Hepatocyte (in vitro differentiated cells): ENCODE results near the gene CRYGB. TPM values are rescaled to one million over a fixed set of nuclear protein-coding genes. Genes with fewer than 3 reads are reported as not detected.

Experiments used
- DNase-seq: peaks from one replicate; pipeline ENCODE4 v3.0.0-alpha.2; 2016; ENCODE audit warnings: low spot score
- H2AFZ ChIP-seq: fragments of 200-600 bp; sonication (generic); 2 replicates; pipeline ENCODE4 v1.6.0; 2016; ENCODE audit warnings: antibody characterized with exemption, mild to moderate bottlenecking
- H3K27ac ChIP-seq: fragments of 200-600 bp; sonication (generic); 2 replicates; pipeline ENCODE4 v1.5.1; 2016; ENCODE audit warnings: mild to moderate bottlenecking
- H3K27me3 ChIP-seq: fragments of 200-600 bp; sonication (generic); 2 replicates; pipeline ENCODE4 v1.6.1; 2016
- H3K36me3 ChIP-seq: fragments of 200-600 bp; sonication (generic); replicated peaks from 2 replicates; pipeline ENCODE4 v1.5.1; 2016; ENCODE audit warnings: low read depth; ENCODE audit not compliant: insufficient read depth
- H3K4me1 ChIP-seq: fragments of 200-600 bp; sonication (generic); 2 replicates; pipeline ENCODE4 v1.5.1; 2016; ENCODE audit warnings: mild to moderate bottlenecking, moderate library complexity; ENCODE audit not compliant: insufficient read depth
- H3K4me2 ChIP-seq: fragments of 200-600 bp; sonication (generic); 2 replicates; pipeline ENCODE4 v1.6.0; 2016
- H3K4me3 ChIP-seq: fragments of 200-600 bp; sonication (generic); 2 replicates; pipeline ENCODE4 v1.5.1; 2016; ENCODE audit warnings: mild to moderate bottlenecking
- H3K79me2 ChIP-seq: fragments of 200-600 bp; sonication (generic); 2 replicates; pipeline ENCODE4 v1.6.0; 2017; ENCODE audit warnings: mild to moderate bottlenecking
- H3K9me2 ChIP-seq: fragments of 200-600 bp; sonication (generic); replicated peaks from 2 replicates; pipeline ENCODE4 v1.6.0; 2017; ENCODE audit warnings: mild to moderate bottlenecking; ENCODE audit not compliant: insufficient read depth
- H3K9me3 ChIP-seq: fragments of 200-600 bp; sonication (generic); 2 replicates; pipeline ENCODE4 v1.5.1; 2016; ENCODE audit warnings: low read depth, mild to moderate bottlenecking
- H4K20me1 ChIP-seq: fragments of 200-600 bp; sonication (generic); 2 replicates; pipeline ENCODE4 v1.6.0; 2016; ENCODE audit warnings: mild to moderate bottlenecking; ENCODE audit not compliant: insufficient read depth, poor library complexity, severe bottlenecking
- CTCF ChIP-seq: fragments of 200-600 bp; sonication (generic); IDR thresholded peaks from 2 replicates; pipeline ENCODE4 v1.5.1; 2016; ENCODE audit warnings: antibody characterized with exemption, mild to moderate bottlenecking; ENCODE audit not compliant: poor library complexity
- EZH2 ChIP-seq: fragments of 200-600 bp; sonication (generic); IDR thresholded peaks from 2 replicates; pipeline ENCODE4 v1.6.1; 2016; ENCODE audit warnings: antibody characterized with exemption, mild to moderate bottlenecking, borderline replicate concordance
- EZH2phosphoT487 ChIP-seq: fragments of 200-600 bp; sonication (generic); IDR thresholded peaks from one replicate; pipeline ENCODE4 v1.6.1; 2018; ENCODE audit warnings: antibody characterized with exemption, mild to moderate bottlenecking, low read depth, moderate library complexity; ENCODE audit not compliant: unreplicated experiment, severe bottlenecking
- WGBS: methylation state at CpG from one replicate; pipeline ENCODE4 v1.1.6; 2016; ENCODE audit warnings: low lambda C conversion rate; ENCODE audit errors: missing lambda C conversion rate; 5-methylcytosine and 5-hydroxymethylcytosine counted together
- polyA plus RNA-seq: library from polyadenylated mRNA; unstranded; fragments of >200 nt; fragmentation: Nextera tagmentation; extraction: Ambion mirVana; gene quantifications from 2 replicates; pipeline ENCODE4 v1.2.1, GENCODE V29; 2016
- total RNA-seq: library from RNA; depleted of rRNA; stranded (reverse); fragments of >200 nt; gene quantifications from 2 replicates; pipeline ENCODE4 v1.2.3, GENCODE V29; 2014

CRYGB gene
- total and polyA plus RNA-seq, 2 experiments from 2014 or later: not detected

GRCh38 chr2:208164951-208165755, 19.2 kb upstream of the CRYGB start:
- Histone ChIP-seq H3K27me3 (no peaks in the 10 kb centered on the region), H3K36me3 (no peaks in the 10 kb centered on the region), H3K4me1 (no peaks in the 10 kb centered on the region), H4K20me1 (no peaks in the 10 kb centered on the region), H3K9me2 (no peaks in the 10 kb centered on the region), H3K9me3 (no peaks in the 10 kb centered on the region), H2AFZ (no peak overlapping the region), H3K4me2 (no peak overlapping the region), H3K4me3 (no peak overlapping the region), H3K27ac (no peak overlapping the region), H3K79me2 (no peaks in the 10 kb centered on the region)
- TF ChIP-seq CTCF (no peak), EZH2phosphoT487 (no peak), EZH2 (no peak)
- 87% methylated on average over 2 of the region's 2 CpGs for WGBS
- no peak for DNase-seq

GRCh38 chr2:208163489-208163888, 17.5 kb upstream of the CRYGB start, which contains the start of gene CRYGA:
CRYGA (minus strand) TSS chr2:208163589; CDS start chr2:208163556, 33 bp downstream.
- Histone ChIP-seq H3K36me3 (no peaks in the 10 kb centered on the region), H4K20me1 (no peaks in the 10 kb centered on the region), H3K4me1 (no peaks in the 10 kb centered on the region), H3K9me3 (no peaks in the 10 kb centered on the region), H3K9me2 (no peaks in the 10 kb centered on the region), H3K4me3 (no peak within 1 kb of the TSS), H3K27ac (no peak within 1 kb of the TSS), H3K79me2 (no peaks in the 10 kb centered on the region), H3K4me2 (no peak within 1 kb of the TSS), H2AFZ (no peak within 1 kb of the TSS), H3K27me3 (no peaks in the 10 kb centered on the region)
- TF ChIP-seq EZH2 (no peak), CTCF (no peak), EZH2phosphoT487 (no peak)
- WGBS: 83% methylated on average over 2 of the region's 2 CpGs
- no peak for DNase-seq

- DNase-seq: no peak
- TF ChIP-seq EZH2: no peak
- TF ChIP-seq EZH2phosphoT487: no peak
- TF ChIP-seq CTCF: no peak
- Histone ChIP-seq H3K4me3 (no peak overlapping the region), H3K36me3 (no peaks in the 10 kb centered on the region), H3K4me1 (no peaks in the 10 kb centered on the region), H3K4me2 (no peak overlapping the region), H4K20me1 (no peaks in the 10 kb centered on the region), H2AFZ (no peak overlapping the region), H3K27me3 (no peaks in the 10 kb centered on the region), H3K9me2 (no peaks in the 10 kb centered on the region), H3K9me3 (no peaks in the 10 kb centered on the region), H3K79me2 (no peaks in the 10 kb centered on the region), H3K27ac (no peak overlapping the region)
- WGBS: 90% methylated on average over 2 of the region's 2 CpGs
Measured at GRCh38 chr2:208156439-208156838, 10.5 kb upstream of the CRYGB start.
